Endothelial cell of umbilical vein (primary cell): ENCODE measurements around the gene DKKL1.

Source experiments
- POLR2A ChIP-seq: IDR thresholded peaks from 2 replicates; pipeline ENCODE4 v1.6.1; 2012; ENCODE audit warnings: low read depth, mild to moderate bottlenecking, control low read depth, low read length
- TF ChIP-seq, protein P1 (sequence below), 2 donors: IDR thresholded peaks; 1 replicate in 1 of 2; 2 replicates in 1 of 2; pipeline ENCODE4 v1.5.1; 2011; ENCODE audit warnings: low read length in 2 of 2, mild to moderate bottlenecking in 2 of 2, moderate library complexity in 2 of 2, control low read depth in 1 of 2, inconsistent platforms in 1 of 2, low read depth in 1 of 2; ENCODE audit not compliant: insufficient read depth in 1 of 2; ENCODE audit errors: extremely low read depth in 1 of 2

DNA sequence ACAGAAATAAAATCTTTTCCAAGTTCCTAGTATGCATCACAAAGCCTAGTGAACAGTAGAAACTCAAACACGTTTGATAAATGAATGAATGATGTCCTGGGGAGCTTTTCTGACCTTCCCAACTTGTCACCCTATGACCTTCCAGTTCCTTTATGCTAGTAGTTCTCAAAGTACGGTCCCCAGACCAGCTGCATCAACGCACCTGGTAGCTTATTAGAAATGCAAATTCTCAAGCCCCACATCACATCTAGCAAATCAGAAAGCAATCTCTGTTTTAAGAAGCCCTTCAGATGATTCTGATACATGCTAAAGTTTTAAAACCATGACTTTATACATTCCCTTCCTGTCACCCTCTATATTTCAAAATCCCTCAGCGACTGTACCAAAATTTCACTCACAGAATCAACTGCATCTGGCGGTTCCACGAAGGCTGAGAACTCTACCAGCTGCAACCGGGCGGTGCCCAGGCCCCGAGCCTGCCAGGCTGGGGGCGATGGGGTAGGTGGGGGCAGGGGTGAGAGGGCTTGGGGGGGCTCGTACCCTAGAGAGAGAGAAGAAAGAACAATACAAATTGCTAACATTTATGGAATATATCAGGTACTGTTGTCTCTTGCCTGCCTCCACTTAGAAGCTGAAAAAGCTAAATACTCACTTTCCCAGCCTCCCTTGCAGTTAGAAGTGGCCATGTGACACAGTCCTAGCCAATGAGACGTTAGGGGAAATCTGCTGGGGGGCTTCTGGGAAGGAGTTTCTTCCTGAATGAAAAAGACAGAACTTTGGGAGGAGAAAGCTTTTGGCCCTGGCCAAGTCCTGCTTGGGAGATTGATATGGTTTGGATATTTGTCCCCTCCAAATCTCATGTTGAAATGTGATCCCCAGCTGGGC is 15.1 kb upstream of the DKKL1 start:
- TF ChIP-seq, protein P1, sequence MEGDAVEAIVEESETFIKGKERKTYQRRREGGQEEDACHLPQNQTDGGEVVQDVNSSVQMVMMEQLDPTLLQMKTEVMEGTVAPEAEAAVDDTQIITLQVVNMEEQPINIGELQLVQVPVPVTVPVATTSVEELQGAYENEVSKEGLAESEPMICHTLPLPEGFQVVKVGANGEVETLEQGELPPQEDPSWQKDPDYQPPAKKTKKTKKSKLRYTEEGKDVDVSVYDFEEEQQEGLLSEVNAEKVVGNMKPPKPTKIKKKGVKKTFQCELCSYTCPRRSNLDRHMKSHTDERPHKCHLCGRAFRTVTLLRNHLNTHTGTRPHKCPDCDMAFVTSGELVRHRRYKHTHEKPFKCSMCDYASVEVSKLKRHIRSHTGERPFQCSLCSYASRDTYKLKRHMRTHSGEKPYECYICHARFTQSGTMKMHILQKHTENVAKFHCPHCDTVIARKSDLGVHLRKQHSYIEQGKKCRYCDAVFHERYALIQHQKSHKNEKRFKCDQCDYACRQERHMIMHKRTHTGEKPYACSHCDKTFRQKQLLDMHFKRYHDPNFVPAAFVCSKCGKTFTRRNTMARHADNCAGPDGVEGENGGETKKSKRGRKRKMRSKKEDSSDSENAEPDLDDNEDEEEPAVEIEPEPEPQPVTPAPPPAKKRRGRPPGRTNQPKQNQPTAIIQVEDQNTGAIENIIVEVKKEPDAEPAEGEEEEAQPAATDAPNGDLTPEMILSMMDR (IDR thresholded peaks at IDR 0.05; ENCODE audit: extremely low read depth in 1 of 2, insufficient read depth in 1 of 2, low read depth in 1 of 2, low read length in 2 of 2) = no peak
- no peak for TF ChIP-seq POLR2A
